ENCODE measurements around the gene PFN1.

PFN1 gene

DNA sequence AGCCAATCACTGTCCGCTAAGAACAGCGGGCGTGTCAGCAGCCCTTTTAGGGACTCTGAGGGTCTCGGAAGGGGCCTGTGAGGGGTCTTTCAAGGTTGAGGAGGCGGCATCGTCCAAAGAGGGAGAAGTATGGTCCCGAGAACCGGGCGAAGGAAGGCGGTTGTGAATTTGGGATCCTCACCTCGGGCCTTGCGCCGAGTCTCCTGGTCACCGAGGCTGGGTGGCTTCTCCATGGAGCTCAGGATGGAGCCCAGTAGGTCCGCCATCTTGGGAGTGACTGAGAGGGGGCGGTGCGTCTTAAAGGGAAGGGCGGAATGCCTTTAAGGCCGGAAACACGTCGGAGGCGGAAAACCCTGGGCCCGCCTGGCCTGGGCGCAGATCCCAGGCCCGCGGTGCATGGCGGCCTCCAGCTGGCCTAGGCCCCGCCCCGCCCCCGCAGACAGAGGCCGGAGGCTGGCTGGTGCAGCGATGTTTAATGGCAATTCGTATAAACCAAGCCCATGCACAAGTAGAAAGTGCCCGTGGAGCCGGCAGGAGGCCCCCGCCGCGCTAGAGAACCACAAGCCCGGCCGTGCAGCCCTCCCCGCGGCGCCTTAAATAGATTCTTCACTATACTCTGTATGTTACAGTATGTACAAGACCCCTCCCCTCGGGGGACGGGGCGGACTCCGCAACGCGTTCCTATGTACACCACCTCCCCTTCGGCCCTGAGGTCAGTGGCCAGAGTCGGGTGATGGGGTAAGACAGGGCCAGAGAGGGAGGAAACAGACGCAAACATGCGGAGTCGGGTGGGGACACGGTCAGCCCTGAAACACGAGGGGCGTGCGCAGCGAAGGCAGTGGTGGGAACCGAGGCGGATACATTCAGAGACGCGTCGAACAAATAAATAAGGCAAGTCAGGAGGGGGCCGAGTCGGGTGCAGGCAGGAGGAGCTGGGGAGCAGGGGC is 19.5 kb upstream of the PFN1 start, which contains the start of gene SPAG7:
Gene SPAG7, minus strand, starts transcription at position 279 of the 947 bp plus-strand sequence. Its CDS starts 13 bp downstream, at position 266.
- peak; percentile 70 for DNase-seq

DNA sequence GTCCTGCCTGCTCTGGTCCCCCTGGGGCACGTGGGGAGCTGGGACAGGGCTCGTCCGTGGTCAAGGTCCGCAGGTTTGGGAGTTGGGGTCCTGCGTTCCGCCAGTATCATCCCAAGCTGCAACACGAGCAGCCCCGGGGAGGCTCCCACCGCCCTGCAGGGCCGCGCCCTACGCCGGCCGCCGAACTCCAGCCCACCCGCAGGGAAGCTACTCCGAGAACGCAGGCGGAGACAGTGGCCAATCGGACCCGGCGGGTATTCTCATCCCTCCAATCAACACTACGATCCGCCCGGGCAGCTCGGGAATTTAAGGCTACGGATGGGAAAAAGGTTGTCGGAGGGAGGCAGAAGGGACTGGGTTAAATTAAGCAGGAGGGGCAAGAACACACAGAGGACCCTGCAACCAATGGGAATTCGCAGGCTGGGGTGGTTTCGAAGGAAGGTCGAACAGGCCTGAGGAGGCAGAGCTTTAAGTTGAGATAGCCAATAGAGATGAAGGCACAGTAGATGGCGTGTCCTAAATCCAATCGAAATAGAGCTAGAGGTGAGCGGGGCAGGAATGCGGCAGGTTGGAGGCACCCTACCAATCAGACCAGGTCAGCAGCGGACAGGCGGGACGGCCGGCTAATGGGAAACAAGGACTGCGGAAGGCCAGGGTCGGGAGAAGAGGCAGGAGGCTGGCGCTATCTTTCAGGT is 18.7 kb upstream of the PFN1 start:
- DNase-seq: peak; percentile 93

DNA sequence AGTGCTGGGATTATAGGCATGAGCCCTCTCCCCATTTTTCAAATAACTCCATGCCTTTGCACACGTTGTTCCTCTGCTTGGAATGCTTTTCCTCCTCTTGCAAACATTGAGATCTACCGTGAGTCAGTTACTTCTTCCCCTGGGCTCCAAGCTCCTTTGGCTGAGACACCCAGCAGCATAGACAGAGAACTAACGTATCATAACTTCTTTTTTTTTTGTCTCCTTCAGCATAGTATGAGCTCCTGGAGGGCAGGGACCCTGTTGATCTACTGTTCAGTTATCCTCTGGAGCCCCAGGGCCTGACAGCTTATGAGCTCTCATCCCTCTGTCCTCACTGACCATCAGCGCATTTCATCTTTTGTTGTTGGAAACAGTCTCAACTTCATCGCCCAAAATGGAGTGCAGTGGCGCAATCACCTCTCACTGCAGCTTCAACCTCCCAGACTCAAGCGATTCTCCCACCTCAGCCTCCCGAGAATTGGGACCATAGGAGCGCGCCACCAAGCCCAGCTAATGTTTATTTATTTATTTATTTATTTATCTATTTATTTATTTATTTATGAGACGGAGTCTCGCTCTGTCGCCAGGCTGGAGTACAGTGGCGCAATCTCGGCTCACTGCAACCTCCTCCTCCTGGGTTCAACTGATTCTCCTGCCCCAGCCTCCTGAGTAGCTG is 17.1 kb upstream of the PFN1 start:
- no peak for DNase-seq

DNA sequence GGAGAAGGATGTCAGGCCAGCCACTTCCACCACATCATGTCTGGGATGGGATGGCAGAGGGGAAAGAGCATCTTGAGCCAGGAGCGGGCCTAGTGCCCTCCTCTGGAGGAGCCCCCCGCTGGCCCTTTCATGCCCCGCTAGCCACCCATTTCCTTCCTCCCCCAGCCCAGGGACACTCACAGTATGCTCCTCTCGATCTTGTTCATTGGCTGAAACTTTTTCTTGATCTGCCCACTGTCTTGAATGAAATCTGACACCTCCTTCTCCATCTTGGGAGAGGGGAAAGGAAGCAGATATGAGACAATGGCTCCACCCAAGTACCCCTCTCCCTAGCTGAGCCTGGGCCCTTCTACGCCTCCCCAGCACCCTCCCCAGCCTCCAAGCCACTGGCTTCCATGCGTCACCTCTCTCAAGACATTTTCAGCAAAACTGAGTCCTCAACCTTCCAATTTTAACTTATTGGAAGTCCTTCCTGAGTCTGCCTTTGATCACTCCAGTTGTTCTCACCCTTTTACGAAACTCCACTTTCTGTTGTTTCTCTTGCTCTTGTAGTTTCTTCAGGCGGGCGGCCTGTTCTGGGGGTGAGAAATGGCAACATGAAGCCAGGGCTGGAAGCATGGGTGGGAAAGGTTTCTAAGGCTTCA is 12.1 kb upstream of the PFN1 start:
- DNase-seq: no peak

DNA sequence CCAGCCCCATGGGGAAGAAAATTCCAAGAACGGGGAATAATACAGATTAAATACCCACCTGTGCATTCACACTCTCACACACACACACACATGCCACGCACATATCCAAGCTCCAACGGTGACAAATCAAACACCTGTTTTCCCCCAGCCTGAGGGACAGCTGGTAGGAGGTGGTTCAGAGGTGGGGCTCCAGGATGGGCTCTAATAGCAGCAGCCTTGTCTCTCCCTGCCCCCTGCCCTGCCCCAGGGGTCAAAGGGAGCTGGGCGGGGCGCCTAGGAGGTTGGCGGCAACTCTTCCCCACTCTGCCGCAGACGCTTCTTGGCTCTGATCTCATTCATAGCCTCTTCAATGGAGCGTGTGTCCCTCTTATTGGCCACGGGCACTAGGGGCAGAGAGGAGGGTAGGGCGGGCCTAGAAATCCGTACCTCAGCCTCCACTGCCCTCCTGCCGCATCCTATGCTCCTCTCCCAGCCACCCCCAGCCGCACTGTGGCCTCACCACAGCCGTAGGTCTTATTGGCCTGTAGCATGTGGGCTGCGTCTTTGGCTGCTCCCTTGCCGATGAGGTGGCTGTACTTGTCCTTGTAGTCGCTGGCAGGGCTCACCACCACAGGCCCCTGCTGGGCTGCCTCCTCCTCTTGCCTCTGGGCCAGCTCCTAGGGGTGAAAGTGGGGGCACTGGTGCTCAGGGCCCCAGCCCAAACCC is 11.1 kb upstream of the PFN1 start:
- DNase-seq: no peak

DNA sequence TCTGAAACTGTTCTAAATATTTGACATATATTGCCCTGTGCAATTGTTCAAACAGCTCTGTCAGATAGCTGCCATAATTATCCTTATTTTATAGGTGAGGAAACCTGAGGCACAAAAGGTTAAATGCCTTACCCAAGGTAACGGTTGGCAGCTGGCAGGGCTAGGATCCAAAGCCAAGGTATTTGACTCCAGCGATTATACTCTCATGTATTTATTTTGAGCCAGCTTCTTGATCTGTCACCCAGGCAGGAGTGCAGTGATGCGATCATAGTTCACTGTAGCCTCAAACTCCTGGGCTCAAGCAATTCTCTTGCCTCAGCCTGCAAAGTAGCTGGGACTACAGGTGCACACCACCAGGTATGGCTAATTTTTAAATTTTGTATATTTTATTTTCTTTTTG is 9.8 kb upstream of the PFN1 start:
- DNase-seq: no peak

DNA sequence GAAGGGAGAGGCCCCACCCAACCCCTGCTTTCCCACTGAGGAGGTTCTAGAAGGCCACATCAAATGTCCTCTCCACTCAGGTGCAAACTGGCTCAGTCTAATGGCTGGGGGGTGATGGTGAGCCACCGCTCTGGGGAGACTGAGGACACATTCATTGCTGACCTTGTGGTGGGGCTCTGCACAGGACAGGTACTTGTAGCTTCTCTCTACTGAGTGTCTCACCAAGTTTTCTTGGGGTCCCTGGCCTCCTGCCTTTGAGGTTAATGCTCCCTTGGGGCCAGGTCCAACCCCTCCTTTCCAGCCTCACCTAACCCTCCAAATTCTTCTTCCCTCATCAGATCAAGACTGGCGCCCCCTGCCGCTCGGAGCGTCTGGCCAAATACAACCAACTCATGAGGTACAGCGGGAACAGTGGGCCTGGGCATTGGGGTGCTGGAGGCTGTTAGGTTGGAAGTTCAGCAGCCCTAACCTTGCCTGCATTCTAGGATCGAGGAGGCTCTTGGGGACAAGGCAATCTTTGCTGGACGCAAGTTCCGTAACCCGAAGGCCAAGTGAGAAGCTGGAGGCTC is 8.2 kb upstream of the PFN1 start:
- no peak for DNase-seq

DNA sequence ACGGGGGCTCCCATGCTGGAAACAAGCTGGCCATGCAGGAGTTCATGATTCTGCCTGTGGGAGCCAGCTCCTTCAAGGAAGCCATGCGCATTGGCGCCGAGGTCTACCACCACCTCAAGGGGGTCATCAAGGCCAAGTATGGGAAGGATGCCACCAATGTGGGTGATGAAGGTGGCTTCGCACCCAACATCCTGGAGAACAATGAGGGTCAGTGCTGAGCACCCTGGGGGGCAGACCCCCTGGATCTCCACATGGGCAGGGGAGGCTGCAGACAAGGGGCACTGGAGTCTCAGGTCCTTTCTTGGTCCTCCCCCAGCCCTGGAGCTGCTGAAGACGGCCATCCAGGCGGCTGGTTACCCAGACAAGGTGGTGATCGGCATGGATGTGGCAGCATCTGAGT is 6.8 kb upstream of the PFN1 start:
- DNase-seq: no peak

DNA sequence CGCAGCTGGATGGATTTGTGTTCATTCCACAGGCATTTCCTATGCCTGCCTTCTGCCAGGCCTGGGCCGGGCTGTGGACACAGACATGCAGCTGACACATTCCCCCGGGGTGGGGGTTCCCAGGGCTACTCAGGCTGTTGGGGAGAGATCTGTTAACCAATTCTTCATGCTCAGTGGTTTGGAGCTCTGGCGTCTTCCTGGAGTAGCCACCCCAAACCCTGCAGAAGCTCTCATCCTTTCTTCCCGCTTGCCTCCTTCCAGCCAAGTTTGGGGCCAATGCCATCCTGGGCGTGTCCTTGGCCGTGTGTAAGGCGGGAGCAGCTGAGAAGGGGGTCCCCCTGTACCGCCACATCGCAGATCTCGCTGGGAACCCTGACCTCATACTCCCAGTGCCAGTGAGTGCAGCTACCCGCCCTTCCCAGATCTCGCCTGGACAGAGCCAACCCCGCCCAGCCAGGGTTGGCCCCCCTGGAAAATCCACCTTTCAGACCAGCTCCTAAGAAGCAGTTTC is 5.2 kb upstream of the PFN1 start:
- DNase-seq: no peak

DNA sequence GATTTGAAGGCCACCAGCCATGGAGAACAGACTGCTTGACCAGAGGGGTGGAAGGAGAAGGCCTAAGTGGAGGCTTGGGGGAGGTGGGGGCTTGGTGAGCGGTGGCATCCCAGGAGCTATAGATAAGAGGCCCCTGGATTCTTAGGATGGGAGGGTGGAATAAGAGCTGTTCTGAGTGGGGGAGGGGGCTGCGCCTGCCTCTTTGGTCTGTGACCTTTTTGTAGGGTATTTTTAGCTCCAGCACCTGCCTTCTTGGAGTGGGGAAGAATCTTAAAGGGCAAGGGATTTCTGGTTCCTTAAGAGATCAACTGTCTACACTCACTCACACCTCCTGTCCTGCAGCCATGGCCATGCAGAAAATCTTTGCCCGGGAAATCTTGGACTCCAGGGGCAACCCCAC is 3.2 kb upstream of the PFN1 start:
- no peak for DNase-seq

DNA sequence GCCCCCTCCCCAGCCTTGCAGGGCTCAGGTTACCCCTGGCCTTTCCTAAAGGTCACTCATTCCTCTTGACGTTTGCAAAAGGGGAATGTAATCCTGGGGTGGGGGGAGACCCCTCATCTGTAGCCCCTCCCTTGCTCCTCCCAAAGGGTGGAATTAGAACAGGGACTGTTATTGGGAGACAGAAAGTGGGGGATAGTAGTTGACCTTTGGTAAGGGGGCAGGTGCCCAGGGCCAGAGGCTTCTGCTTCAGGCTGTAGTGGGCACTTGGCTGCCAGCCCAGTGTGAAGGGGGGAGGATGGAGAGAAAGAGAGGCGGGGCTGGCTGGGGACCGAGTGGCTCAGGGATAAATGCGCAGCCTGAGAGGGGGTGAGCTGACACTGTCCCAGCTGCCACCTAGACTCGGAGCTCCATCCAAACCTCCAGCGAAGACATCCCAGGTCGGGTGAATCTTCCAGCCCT is 2.4 kb upstream of the PFN1 start, which contains the start of gene ENO3:
Gene ENO3, plus strand, starts transcription at position 374 of the 459 bp plus-strand sequence. CDS start 711 bp downstream, outside the sequence.
- no peak for DNase-seq

DNA sequence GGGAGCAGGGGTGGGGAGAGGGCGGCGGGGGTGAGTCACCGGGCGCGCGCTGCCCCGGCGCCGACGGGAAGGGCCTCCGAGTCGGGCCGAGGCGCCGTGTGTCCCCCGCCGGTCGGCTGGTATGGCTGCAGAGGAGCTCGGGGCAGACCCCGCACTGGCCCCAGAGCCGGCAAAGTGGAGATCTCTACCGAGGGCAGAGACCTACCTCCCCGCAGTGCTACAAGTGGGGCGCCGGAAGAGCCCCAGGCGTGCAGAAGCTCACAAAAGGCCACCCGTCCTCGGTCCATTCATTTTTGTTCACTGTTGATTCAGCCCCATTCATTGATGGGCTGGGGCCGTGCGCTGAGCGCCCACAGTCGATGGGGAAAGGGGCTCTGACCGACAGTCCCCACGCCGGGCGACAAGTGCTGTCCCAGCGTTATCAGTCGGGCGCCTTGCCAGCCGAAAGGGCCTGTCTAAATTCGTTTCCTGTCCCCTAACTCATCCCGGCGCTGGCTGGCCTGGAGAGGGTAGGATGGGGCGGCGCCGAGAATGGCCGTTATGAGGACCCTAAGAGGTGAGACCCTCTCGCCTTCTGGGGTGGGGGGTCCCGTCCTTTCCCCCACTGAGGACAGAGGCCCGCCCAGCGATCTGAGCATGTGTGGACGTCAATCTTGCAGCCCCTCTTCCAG is 1.9 kb upstream of the PFN1 start:
- peak; percentile 23 for DNase-seq

DNA sequence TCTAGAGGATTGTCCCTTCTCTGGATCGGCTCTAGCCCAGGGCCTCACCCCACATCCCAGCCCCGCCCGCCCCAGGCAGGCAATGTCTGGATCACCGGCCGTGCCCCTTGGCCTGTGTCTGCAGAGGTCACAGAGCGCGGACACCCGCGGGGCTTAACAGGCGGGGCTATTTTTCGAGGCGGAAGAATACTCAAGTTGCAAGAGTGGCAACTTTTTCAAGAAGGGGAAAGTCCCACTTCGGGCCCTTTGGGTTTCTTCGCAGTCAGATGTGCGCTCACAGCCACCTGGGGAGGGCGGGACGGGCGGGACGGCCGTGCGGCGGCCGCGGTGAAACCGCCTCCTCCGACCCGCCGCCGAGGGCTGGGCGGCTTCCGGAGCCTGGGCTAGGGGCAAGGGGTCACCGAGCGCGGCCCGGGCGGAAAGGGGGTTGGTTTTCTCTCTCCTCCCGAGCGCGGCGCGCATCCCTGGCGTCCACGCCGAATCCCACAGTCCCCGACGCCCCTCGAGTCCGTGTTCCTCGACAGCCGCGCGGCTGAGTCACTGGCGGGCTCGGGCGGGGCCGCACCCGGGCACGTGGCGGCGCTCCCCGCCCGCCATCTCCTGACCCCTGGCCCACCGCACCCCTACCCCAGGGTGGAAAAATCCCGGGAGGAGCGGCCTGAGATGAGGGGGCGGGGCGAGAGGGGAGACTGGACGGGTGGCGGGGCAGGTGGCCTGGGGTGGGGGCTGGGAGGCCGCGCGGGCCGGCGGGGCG is 1.2 kb upstream of the PFN1 start:
- no peak for DNase-seq

DNA sequence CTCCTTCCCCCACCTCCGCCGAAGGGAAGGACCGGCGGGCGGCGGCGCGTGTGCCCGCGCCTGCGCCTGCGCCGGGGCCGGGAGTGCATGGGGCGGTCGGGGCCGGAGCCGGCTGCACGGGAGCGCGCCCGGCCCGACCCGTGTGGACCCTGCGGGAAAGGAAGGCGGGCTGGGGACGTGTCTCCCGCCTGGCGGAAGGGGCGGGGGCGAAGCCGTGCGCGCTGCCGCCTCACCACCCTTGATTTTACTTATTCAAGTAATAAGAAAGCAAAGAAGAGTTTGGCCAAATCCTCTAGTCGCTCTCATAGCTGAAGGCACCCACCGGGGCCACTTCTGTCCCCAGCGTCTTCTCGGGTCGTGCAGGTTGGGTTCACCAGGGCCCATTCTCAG is 596 bp upstream of the PFN1 start:
- DNase-seq: peak; percentile 62

DNA sequence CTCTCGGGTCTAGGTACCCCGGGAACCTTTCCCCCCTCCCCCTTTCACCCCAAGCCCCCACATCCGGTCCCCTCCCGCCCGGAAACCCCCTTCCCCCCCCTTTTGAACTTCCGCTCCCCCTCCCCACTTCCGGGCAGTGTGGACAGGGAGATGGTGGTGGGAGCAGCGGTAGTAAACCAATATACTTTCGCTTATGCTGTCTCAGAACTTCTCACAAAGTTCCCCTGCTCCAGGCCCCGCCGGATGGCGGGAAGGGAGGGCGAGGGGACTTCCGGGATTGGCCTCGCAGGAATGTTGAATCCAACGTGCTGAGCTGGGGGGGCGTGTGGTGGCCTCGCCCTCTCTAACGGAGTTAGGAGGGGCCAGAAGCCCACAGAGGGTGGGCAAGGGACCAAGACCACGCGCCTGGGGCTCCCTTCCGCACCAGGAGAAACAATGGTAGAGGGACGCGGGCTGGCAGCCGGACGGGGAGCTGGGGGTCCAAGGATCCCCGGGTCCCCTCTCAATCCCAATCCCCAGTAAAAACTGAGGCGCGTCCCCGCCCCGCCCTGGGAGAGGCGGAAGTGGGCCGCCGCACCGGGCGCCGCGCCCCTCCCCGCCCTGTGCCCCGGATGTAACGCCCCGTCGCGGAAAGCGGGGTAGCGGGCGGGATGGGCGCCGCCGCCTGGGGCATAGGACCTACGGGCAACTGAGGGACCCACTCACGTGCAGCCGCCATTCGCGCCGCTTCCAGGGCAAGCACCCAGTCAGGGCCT is 742 bp downstream of the PFN1 start:
- DNase-seq: no peak

DNA sequence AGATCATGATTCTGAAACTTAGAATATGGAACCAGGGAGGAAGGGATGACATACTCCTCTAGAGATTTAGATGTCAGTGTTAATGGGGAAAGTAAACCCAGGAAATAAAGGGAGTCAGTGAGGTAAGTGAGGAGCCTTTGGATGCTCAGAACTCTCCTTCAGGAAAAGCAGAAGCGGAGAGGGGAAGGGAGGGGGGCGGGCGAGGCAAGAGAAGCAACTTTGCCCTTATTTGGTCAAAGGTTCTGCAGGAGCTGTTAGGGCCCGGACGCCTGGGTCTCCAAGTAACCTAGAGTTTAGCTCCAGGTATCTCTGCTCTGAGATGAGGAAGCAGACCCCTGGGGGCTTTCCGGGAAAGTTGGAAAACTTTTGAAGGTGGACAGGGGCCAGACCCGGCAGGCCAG is 1.3 kb downstream of the PFN1 start:
- no peak for DNase-seq

DNA sequence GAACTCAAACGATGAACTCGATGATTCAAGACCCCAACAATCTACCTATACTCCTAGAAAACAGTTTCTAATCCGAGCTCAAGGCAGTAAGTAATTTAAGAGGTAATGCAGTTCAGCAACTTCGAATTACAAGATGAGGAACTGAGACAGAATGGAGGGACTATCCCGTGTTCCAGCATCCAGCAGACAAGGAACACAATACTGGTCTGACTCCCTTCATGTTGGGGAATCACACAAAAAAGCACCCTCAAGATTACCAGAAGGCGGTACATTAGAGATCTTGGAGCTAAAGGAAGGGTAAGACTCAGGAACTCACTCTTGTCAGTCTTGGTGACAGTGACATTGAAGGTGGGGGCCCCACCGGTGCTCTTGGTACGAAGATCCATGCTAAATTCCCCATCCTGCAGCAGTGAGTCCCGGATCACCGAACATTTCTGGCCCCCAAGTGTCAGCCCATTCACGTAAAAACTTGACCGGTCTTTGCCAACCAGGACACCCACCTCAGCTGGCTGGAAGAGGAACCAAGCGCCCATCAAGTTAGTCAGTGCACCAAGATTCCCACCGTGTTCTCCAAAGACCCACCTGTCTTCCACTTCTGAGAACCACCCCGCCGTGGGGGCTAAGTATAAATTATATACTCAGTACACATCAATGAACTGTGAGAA is 1.9 kb downstream of the PFN1 start:
- DNase-seq: no peak

DNA sequence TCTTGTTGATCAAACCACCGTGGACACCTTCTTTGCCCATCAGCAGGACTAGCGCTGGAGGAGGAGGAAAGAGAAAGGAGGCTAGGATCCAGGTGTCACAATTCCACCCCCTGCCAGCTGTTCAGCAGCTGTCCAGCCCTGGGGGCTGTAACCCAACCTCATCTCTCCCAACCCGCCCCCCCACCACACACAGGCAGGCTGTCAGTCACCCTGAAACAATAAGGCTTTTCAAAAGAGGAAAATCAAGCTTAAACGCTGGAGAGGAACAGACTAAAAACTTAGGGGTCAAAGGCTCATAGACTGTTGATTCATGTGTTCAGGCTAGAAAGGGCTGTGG is 2.4 kb downstream of the PFN1 start:
- DNase-seq: no peak
